G401 (cell line): ENCODE measurements around the gene F12. TPM values are rescaled to one million over a fixed set of nuclear protein-coding genes. Genes with fewer than 3 reads are reported as not detected.

ENCODE experiments used
- DNase-seq: peaks from one replicate; pipeline ENCODE4 v3.0.0-alpha.2; 2015; ENCODE audit warnings: low spot score
- in situ Hi-C: cut with HindIII; loops from 2 replicates; pipeline ENCODE4 v1.10.0; 2016; ENCODE audit warnings: low sequenced_read_pairs, mixed read lengths
- total RNA-seq: library from RNA; depleted of rRNA; stranded (reverse); fragments of >200 nt; shearing (Covaris generic); gene quantifications from 2 replicates; pipeline ENCODE4 v1.2.3, GENCODE V29; 2014

The F12 gene
- total RNA-seq, 1 experiment from 2014 or later, result 3.1 TPM

DNA sequence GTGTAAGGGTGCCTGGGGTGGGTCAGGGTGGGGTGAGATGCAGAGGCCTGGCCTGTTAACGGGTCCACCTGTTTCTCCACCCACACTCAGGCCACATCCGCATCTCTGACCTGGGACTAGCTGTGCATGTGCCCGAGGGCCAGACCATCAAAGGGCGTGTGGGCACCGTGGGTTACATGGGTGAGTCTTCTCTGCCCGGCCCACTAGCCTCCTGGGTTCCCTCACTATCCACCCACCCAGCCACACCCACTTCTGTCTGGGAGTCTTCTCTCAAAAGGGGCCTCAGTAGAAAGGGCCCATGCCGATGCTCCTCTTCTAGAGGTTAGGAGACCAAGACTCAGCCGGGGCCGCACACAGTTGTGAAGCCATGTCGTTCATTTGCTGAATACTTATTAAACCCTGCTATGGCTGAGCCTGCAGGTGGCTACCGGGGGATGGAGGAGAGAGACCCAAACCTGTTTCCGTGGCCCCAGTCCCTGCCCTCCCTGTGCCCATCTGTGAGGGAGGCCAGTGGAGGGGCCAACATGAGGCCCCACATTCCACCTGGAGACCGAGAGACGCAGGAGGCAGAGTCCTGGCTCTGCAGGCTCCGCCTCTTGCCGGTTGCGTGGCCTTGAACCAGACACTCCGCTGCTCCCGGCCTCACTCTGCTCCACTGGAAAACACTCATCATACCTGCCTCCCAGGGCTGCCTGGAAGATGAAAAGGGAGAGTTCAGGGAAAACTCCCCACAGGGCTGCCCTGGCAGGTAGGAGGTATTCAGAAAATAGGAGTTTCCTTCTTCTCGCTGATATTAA, 25.8 kb upstream of the F12 start:
- DNase-seq, result no peak
- in situ Hi-C loops, result no loop called here

DNA sequence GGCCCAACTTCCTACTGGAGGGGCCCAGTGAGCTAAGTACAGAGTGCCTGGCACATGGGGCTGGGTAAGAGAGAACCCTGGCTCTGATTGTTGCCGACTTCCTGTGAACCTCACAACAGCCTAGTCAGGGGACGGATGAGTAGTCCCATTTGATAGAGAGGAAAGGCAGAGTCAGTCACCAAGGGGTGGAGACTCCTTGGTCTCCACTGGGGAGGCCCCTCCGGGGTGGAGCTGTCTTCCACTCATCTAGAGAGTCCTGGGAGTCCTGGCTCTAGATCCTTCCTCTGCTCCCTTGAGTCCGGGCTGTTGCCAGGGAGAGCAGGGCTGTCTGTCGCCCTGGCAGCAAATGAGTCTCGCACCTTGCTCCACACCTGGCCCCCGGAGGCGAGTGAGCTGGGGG, 25.1 kb upstream of the F12 start:
- in situ Hi-C loops, result no loop called here
- no peak for DNase-seq

DNA sequence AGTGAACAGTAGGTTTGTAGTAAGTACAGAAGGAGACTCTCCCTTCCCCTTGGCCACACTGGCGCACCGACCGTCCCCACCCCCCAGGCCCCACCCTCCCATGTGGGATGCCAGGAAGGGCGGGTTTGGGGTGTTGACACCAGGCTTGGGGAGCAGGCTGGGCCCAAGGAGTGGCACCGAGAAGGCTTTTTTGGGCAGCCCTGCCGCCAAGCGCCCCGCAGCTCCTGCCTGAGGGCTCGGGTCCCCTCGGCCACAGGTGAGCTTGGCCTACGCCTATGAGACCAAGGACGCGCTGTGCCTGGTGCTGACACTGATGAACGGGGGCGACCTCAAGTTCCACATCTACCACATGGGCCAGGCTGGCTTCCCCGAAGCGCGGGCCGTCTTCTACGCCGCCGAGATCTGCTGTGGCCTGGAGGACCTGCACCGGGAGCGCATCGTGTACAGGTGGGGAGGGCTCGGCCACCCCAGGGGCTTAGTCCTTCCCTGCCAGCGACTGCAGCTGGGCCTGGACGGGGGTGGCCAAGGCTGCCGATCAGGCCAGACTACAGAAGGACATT, 24.4 kb upstream of the F12 start:
- in situ Hi-C loops, result no loop called here
- no peak for DNase-seq

DNA sequence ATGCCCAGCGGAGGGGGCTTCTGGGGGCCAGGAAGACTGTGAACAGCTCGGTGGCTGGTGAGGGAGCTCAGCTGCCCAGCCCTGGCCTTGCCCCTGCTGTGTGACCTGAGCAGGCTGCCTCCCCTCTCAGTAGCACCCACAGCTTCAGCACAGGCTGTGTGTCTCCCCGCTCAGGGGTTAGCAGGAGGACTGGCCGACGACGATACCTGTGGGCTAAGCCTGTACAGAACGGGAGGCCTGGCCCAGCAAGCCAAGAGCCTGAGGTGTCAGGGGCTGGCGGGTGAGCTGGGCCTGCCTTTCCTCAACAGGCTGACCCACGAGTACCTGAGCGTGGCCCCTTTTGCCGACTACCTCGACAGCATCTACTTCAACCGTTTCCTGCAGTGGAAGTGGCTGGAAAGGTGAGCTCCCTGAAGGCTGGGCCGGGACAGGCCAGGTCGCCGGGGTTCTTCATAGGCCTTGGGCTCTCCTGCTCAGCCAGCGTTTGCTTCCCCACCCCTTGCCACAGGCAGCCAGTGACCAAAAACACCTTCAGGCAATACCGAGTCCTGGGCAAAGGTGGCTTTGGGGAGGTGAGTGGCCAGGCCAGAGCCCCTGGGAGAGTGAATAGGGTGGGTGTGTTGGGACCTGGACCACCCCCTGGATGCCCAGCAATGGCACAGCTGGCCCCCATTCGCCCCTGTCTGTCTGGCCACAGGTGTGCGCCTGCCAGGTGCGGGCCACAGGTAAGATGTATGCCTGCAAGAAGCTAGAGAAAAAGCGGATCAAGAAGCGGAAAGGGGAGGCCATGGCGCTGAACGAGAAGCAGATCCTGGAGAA, 23.7 kb upstream of the F12 start:
- DNase-seq, result no peak
- in situ Hi-C loops, result no loop called here

DNA sequence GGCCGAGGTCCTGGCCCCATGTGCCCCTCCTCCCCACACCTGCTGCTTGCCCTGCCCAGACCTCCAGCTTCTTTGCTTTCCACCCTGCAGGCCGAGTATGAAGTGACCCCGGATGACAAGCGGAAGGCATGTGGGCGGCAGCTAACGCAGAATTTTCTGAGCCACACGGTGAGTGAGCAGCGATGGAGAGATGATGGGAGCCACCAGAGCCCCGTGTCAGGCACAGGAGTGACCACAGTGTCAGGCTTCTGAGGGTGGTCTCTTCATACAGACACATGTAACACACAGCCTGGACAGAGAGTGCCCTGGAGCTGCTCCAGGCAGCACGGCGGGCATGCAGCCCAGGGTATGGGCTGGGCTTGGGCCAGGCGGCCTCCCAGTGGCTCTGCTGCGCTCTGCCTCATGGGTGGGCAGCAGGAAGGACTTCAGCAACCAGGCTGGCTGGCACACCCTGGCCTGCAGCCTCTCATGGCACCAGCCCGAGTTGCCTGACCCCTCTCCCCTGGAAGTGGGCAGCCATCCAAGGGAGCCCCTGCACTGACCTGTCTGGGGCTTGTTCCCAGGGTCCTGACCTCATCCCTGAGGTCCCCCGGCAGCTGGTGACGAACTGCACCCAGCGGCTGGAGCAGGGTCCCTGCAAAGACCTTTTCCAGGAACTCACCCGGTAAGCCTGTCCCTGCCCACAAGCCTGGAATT, 22.9 kb upstream of the F12 start:
- in situ Hi-C loops, result no loop called here
- DNase-seq, result no peak

DNA sequence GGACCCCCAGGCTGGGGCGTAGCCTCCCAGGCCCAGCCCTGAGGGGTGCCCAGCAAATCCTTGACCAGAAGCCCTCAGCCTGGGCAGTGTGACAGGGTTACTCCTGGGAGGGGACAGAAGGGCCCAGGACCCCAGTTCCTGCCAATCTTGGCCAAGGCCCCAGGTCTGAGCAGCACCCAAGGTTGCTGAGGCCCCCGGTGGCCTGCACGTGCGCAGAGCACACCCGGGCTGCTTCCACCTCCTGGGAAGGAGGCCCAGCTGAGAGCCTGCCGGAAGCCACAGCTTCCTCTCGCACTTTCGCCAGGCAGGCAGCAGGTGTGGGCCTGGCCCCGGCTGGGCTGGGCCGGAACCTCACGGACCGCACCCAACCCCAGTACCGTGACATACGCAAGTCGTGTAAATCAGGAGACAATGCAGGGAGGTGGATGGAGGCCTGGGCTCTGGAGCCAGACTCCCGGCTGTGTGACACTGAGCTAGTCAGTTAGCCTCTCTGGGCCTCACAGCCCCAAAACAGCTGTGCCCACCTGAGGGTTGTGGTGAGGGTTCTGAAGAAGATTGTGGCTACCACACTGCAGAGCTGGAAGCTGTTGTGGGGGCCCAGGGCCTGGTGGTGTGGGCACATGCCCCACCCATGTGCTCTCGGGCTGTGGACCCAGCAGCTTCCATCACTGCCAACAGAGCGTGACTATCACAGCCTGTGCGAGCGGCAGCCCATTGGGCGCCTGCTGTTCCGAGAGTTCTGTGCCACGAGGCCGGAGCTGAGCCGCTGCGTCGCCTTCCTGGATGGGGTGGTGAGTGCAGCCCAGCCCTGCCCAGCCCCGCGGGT, 22.2 kb upstream of the F12 start:
- in situ Hi-C loops, result no loop called here
- DNase-seq, result peak; percentile 72

DNA sequence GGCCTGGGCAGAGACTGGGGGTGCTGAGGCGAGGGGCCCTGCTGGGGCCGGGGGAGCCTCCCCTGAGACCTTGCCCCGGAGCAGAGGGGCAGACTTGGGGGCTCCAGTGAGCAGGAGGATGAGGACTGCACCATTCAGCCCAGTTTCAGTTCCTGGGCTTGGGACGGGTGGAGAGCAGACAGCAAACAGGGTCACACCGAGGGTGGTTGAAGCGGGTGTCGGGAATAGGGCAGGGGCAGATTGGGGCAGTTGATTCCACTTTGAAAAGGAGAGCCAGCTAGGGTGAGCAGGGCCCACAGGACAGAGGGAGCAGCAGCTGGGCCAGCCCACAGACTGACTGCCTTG, 21.6 kb upstream of the F12 start:
- DNase-seq, result no peak
- in situ Hi-C loops, result no loop called here

DNA sequence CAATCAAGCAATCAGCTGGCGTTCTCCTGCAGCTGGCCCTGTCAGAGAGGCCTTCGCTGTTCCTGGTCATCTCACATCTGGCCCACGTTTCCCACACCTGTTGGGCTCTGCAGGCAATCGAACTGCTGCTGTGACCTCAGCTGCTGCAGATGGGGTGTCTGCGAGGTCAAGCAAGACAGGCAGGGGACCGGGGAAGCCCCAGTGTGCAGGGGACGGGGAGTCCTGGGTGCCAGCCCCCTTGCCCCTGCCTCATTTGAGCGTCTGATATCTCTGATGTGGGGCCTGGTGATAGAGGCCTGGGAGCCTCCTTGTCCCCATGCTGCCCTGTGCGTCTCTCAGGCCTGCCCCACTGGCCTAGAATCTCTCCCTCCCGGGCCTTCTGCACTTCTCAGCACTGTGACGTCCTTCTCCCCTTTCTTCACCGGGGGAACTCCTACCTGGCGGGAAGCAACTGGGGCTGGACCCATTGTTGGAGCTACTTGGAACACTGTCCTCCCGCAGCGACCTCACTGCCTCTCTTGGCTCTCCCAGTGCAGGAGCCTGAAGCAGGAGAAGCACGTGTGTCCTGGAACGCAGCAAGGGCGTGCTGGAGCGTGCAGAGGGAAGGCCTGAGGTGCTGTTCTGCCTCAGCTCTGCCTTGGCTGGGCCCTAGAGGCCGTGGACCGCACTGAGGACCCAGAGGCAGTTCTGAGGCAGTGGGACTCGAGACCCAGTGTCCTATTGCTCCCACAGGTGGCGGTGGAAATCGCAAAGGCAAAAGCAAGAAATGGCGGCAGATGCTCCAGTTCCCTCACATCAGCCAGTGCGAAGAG, 21.0 kb upstream of the F12 start:
- in situ Hi-C loops, result no loop called here
- no peak for DNase-seq

DNA sequence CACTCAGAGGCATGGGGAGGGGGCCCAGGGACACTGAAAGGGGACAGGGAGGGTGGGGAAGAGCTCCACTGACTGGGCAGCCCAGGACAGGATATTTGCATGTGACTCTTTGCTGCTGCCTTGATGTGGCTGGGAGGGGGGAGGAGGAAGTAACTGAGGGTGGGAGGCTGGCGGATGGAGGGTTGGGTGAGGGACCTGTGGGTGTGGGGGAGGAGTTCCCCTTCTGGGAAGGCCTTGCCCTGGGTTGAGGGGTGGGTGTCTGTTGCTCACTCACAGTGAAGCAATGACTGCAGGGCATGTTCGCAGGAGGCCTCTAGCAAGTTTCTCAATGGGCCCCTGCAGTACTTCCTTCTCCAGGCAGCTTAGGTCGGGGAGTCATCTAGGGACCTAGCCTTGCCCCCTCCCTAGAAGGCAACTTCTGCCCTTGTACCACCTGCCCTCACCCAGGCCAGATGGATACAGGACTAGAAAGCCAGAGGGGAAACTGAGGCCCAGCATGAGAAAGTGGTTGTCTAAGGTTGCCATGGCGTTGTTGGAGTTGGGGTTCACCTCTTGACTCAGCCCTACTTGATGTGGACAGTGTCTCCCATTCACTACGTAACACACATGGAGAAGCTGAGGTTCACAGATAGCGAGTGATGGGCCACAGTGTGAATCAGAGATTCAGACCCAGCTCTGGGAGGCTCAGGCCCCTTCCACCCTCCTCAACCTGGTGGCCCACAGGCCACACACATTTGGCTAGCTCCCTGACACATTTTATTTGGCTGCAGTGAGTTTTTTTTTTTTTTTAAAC, 20.1 kb upstream of the F12 start:
- in situ Hi-C loops, result no loop called here

DNA sequence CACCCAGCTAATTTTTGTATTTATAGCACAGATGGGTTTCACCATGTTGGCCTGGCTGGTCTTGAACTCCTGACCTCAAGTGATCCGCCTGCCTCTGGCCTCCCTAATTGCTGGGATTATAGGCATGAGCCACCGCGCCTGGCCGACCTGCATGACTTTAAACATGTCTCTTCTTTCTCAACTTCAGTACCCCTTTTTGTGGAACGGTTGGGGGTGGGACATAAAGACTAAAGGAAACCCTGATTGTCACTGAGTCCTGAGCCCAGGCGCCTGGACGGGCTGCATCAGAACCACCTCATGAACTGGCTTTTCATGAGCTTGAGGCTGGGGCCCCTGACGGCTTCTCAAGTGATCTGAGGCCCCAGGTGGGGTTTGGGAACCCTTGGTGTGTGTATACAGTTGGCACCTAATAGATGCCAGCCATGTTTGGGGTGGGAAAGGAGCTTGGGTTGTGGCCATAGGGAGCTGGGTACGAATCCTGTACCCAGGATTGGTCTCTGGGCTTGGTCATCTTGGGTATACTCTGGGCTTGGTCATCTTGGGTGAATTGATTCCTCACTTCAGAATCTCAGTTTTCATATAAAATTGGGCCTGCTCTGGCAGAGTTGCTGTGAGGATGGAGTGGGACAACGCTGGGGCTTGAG, 19.3 kb upstream of the F12 start:
- no peak for DNase-seq
- in situ Hi-C loops, result no loop called here

More for the DNA sequence above, 20.1 kb upstream of the F12 start:
- DNase-seq, result no peak

DNA sequence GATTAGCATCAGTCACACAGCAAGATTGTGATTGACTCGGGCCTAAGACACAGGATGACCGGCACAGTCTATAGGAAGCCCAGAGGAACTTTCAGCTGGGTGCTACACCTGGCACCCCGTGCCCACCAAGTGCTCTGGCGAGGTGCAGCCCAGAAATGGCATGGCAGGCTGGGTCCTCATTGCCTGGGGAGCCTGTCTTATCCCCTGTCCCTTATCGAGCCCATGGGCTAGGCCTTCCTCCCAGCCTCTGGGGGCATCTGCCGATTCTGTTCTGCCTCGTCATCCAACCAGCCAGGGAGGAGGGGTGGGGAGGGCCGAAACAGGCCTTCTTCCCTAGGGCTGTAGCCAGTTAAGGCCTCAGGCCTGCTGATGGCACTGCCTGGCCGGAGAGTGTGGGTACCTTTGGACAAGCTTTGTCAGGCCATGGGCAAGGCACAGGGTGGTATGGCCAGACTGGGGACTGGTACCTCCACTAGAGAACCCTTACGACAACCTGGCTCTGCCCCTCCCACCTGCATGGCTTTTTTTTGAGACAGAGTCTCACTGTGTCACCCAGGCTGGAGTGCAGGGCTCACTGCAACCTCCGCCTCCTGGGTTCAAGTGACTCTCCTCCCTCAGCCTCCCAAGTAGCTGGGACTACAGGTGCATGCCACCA, 18.7 kb upstream of the F12 start:
- in situ Hi-C loops, result no loop called here
- no peak for DNase-seq

DNA sequence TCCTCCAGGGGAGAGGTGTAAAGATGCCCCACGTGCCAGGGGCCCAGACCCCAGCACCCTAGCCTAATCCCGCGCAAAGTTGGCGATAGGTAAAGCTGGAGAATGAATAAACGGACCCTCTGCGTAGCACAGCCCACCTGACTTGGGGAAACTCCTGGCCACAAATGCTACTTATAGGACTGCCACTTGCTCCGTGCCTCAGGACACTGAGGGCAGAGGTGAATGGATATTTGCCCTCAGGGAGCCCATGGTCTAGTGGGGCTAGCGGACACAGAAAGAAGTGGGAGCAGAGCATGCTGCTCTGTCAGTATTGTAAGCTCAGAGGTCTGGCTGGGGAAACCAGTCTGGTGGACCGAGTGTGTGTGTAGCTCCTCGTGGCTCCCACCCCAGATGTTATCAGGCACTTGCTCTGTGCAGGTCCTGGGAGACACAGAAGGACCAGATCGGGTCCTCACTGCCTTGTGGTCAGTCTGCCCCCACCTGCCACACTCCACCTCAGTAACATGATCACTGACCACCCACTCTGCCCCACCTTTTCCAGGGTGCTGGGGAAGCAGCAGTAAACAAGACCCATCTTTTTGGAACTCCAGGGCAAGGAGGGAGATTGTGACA, 18.0 kb upstream of the F12 start:
- in situ Hi-C loops, result no loop called here
- DNase-seq, result no peak

DNA sequence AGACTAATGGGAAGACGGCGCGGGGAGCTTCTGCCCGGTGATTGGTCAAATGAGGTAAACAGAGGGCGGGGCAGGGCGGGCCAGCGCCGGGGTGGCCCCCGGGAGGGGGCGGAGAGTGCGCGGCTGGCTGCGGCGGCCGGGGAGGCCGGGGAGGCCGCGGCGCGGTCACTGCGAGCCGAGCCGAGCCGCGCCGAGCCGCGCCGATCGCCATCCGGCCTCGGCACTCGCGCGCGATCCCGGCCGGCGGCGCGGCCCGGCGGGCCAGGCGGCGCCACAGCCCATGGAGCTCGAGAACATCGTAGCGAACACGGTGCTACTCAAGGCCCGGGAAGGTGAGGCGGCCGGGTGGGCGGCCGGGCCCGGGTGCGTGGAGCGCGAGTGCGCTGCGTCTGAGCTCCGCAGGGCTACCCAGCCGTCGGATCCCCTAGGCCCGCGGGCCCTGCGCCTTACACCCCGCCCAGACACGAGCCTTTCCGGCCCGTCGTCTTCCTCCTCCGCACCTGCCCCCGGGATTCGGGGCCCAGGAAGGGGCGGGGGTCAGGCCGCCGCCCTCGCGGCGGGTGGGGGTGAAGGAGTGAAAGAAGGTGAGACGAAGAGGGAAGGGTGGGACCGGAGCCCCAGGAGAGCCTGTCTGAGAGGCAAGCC, 17.3 kb upstream of the F12 start, which contains the start of gene GRK6:
GRK6 (plus strand) TSS at position 111 of the 645 bp plus-strand sequence; CDS start at position 281, 170 bp downstream.
- DNase-seq, result no peak
- in situ Hi-C loops, result no loop called here

DNA sequence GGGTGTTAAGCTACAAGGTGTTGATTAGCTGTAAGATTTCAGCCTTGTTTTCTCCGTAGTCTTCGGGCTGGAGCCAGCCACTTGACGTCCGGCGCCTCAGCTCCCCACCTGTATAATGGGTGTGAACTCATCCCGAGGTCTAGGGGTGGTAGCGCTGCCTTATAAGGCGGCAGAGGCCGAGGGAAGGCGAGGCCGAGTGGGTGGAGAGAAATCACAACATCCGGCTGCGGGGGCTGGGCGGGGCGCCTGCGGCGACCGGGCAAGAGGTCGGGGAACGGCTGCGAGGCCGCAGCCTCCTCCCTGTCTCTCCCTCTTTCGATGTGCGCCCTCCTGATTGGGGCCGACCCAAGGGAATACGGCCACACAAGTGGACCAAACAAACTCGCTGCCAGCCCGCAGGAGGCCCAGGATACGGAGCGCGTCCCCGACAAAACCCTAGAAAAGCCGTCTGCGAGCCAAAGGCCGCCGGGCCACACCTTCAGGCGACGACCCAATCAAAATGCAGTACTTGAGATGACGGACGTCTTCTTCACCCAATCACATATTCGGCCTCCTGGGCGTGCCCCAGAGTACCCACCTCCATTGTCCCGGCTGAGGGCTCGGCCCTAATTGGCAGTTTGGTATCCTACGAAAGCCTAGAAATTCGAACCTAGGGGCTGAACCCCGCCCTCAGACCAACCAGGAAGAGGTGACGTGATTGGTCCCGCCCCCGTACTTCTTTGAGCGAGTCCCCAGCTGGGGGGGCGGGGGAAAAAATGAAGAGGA, 16.6 kb upstream of the F12 start:
- peak; percentile 100 for DNase-seq
- in situ Hi-C loops, result no loop called here
